MCF 10A (cell line): Measurements from ENCODE around the gene SPOCK3. TPM values are rescaled to one million over a fixed set of nuclear protein-coding genes. Genes with fewer than 3 reads are reported as not detected.
"Not testable (repeated sequence)": the region's sequence is repeated elsewhere in the genome, so short reads cannot be mapped to it uniquely, and the experiment has no call there.

Experiments used
- BruUV-seq: library from RNA; stranded (reverse); fragments of 400-500 nt; replicated peaks from 2 replicates; lab custom pipeline; 2021; lab: Mats Ljungman, UMichigan
- CTCF ChIA-PET: fragments of 300-600 bp; sonication (Branson Sonifier 250); formaldehyde crosslinking; extraction: SDS; loops from one replicate; lab custom pipeline; 2021; ENCODE audit warnings: antibody characterized with exemption, inconsistent platforms; lab: Yijun Ruan, JAX
- POLR2A ChIA-PET: fragments of 300-600, 350-650 bp; sonication (Branson Sonifier 250); formaldehyde crosslinking; extraction: SDS; loops from one replicate; lab custom pipeline; 2020; ENCODE audit warnings: antibody characterized with exemption, inconsistent platforms; lab: Yijun Ruan, JAX
- DNase-seq: peaks from one replicate; pipeline ENCODE4 v3.0.0-alpha.2; 2018; ENCODE audit not compliant: unreplicated experiment
- H3K27ac Mint-ChIP-seq: one replicate; pipeline ENCODE4 v1.8.0; 2022; ENCODE audit warnings: mild to moderate bottlenecking, low read depth, mixed read lengths; ENCODE audit not compliant: unreplicated experiment
- H3K27me3 Mint-ChIP-seq: one replicate; pipeline ENCODE4 v1.8.0; 2022; ENCODE audit warnings: mixed read lengths; ENCODE audit not compliant: insufficient read depth, unreplicated experiment
- H3K36me3 Mint-ChIP-seq: one replicate; pipeline ENCODE4 v1.8.0; 2022; ENCODE audit warnings: mild to moderate bottlenecking, moderate library complexity, mixed read lengths; ENCODE audit not compliant: insufficient read depth, unreplicated experiment
- H3K4me1 Mint-ChIP-seq: one replicate; pipeline ENCODE4 v1.8.0; 2022; ENCODE audit warnings: mixed read lengths; ENCODE audit not compliant: insufficient read depth, unreplicated experiment
- H3K4me3 Mint-ChIP-seq: one replicate; pipeline ENCODE4 v1.8.0; 2022; ENCODE audit warnings: mild to moderate bottlenecking, moderate library complexity, mixed read lengths; ENCODE audit not compliant: unreplicated experiment
- H3K9me3 Mint-ChIP-seq: one replicate; pipeline ENCODE4 v1.8.0; 2022; ENCODE audit warnings: mixed read lengths; ENCODE audit not compliant: unreplicated experiment
- CTCF ChIP-seq: fragments of 200-600 bp; IDR thresholded peaks from one replicate; pipeline ENCODE4 v1.8.0; 2022; ENCODE audit warnings: antibody characterized with exemption, mild to moderate bottlenecking; ENCODE audit not compliant: unreplicated experiment
- intact Hi-C: fragments of 100-400 bp; cut with micrococcal nuclease; formaldehyde crosslinking; loops from 2 replicates; pipeline ENCODE4 v1.14.1; 2022
- total RNA-seq: library from RNA; stranded (reverse); gene quantifications from 2 replicates; pipeline ENCODE4 v1.2.3, GENCODE V29; 2022

Gene SPOCK3
- total RNA-seq, 1 experiment from 2014 or later = not detected

- POLR2A ChIA-PET = no interaction called here
- Mint-ChIP-seq H3K4me1 (no peaks in the 10 kb centered on the region), H3K27me3 (no peaks in the 10 kb centered on the region), H3K36me3 (no peaks in the 10 kb centered on the region), H3K9me3 (peaks cover 11% of the 10 kb centered on the region), H3K4me3 (no peak overlapping the region), H3K27ac (no peak overlapping the region)
- no peak for TF ChIP-seq CTCF
- intact Hi-C loops = no loop called here
- CTCF ChIA-PET = no interaction called here
- no peak for DNase-seq
- no TSS peak for BruUV-seq
Observed at GRCh38 chr4:166977596-166977995, 256.7 kb downstream of the SPOCK3 start.

DNA sequence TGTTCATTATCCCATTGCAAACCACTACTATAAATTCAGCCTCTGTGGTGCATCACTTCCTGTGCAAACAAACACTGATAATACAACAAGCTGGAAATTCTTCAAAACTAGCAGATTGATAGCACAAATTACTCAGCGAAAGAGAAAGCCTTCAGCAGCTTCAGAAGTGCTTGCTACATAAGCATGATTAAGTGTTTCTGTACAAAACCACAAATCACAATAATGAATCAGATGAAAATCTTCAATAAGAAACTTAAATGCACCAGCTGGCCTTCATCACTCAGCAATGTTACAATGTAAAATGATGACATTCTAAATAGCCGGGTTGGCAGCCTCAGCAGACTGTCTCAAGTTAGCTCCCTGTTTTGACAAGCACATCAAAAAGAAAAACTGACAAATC is 262.2 kb downstream of the SPOCK3 start:
- CTCF ChIA-PET = no interaction called here
- peak; percentile 54 for DNase-seq
- intact Hi-C loops = no loop called here
- H3K4me3 Mint-ChIP-seq = peak overlapping the region; percentile 16
- peaks cover 25% of the 10 kb centered on the region for H3K9me3 Mint-ChIP-seq
- no peak overlapping the region for H3K27ac Mint-ChIP-seq
- H3K4me1 Mint-ChIP-seq = peaks cover 9% of the 10 kb centered on the region
- POLR2A ChIA-PET = interaction anchor here (0.6 to 1.1 kb wide), 2 partner anchors 28 to 180 kb away, joined by 3 to 4 read pairs; no protein-coding TSS in a partner anchor
- no peaks in the 10 kb centered on the region for H3K36me3 Mint-ChIP-seq
- no TSS peak for BruUV-seq
- no peaks in the 10 kb centered on the region for H3K27me3 Mint-ChIP-seq
- TF ChIP-seq CTCF = no peak

GRCh38 chr4:166968219-166968618 is 266.1 kb downstream of the SPOCK3 start:
- not testable (repeated sequence) for BruUV-seq

DNA sequence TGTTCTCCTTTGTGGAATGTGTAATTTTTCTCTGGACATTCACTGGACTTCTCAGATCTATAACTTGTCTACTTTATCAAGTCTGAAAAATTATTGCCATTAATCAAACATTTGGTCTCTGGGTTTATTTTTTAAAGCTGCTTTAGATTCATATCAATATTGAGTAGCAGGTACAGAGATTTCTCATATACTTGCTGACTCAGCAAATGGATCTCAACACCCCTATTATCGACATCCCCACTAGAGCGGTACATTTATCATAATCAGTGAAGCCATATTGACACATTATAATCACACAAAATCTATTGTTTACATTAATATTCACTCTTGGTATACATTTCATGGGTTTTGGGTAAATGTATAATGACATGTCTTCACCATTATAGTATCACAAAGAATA is 268.7 kb downstream of the SPOCK3 start:
- H3K4me1 Mint-ChIP-seq = no peaks in the 10 kb centered on the region
- no peaks in the 10 kb centered on the region for H3K36me3 Mint-ChIP-seq
- intact Hi-C loops = no loop called here
- no peak for TF ChIP-seq CTCF
- no TSS peak for BruUV-seq
- no peak overlapping the region for H3K4me3 Mint-ChIP-seq
- DNase-seq = no peak
- ChIA-PET POLR2A (no interaction called here), CTCF (interaction anchor here (0.6 kb wide), 1 partner anchor 28 kb away, joined by 4 read pairs; no protein-coding TSS in a partner anchor)
- no peaks in the 10 kb centered on the region for H3K27me3 Mint-ChIP-seq
- H3K27ac Mint-ChIP-seq = no peak overlapping the region
- H3K9me3 Mint-ChIP-seq = peaks cover 14% of the 10 kb centered on the region

More at GRCh38 chr4:166968219-166968618, 266.1 kb downstream of the SPOCK3 start:
- H3K4me1 Mint-ChIP-seq, DNase-seq, intact Hi-C loops, H3K27ac Mint-ChIP-seq, POLR2A ChIA-PET, H3K36me3 Mint-ChIP-seq, H3K4me3 Mint-ChIP-seq, H3K27me3 Mint-ChIP-seq: not testable (repeated sequence)
- peaks cover 14% of the 10 kb centered on the region for H3K9me3 Mint-ChIP-seq
- CTCF ChIA-PET = interaction anchor here (0.6 kb wide), 1 partner anchor 10 kb away, joined by 3 read pairs; no protein-coding TSS in a partner anchor
